ENCODE measurements around the gene CYP27A1.

CYP27A1 gene

DNA sequence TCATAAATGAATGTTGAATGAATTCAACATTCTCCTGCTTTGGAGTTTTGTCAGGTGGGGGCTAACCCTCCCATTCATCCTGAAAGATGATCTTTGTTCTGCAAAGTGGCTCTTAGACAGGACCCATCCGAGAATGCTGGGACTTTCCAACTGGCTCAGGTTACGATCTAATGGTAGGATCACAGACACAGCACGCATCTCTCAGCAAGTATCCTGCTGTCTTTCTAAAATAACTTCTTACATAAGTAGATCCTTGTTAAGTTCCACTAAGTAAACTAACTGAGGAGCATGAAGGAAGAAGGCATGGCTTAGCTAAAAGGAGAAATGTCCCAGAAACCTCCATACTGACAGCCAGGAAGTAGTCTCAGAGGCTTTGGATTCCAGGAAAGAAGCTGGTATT is 23.7 kb downstream of the CYP27A1 start:
- TF ChIP-seq, protein P1, sequence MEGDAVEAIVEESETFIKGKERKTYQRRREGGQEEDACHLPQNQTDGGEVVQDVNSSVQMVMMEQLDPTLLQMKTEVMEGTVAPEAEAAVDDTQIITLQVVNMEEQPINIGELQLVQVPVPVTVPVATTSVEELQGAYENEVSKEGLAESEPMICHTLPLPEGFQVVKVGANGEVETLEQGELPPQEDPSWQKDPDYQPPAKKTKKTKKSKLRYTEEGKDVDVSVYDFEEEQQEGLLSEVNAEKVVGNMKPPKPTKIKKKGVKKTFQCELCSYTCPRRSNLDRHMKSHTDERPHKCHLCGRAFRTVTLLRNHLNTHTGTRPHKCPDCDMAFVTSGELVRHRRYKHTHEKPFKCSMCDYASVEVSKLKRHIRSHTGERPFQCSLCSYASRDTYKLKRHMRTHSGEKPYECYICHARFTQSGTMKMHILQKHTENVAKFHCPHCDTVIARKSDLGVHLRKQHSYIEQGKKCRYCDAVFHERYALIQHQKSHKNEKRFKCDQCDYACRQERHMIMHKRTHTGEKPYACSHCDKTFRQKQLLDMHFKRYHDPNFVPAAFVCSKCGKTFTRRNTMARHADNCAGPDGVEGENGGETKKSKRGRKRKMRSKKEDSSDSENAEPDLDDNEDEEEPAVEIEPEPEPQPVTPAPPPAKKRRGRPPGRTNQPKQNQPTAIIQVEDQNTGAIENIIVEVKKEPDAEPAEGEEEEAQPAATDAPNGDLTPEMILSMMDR (IDR thresholded peaks at IDR 0.05; ENCODE audit: control extremely low read depth, extremely low read depth, low read depth, missing control alignments) = no peak
- ChIA-PET CTCF (no interaction called here), POLR2A (no interaction called here)
- no peak for DNase-seq (ENCODE audit: extremely low spot score)

DNA sequence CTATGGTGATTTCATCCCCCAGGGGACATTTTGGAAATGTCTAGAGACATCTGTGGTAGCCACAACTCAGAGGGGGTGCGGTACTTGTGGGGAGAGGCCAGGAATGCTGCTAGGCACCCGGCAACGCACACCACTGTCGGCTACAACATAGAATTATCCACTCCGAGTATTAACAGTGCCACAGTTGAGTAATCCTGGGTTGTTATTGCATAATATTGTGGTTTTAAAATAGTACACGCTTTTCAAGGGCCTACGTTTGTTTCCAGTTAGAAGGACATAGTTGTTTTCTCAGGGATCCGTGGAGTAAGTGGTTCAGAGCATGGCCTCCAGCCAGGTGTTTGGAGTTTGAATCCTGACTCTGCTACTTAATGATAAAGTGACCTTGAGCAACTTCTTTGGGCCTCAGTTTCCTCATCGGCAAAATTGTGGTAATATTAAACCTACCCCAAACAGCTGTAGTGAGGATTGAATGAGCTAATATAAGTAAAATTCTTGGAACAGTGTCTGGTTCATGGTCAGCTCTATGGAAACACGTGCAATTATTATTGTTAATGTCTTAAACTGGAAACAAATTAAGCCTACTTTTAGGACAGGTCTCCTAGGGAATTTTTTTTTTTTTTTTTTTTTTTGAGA is 24.5 kb downstream of the CYP27A1 start:
- ChIA-PET CTCF (no interaction called here), POLR2A (no interaction called here)
- TF ChIP-seq, protein P1 (IDR thresholded peaks at IDR 0.05; ENCODE audit: control extremely low read depth, extremely low read depth, low read depth, missing control alignments) = no peak
- DNase-seq (ENCODE audit: extremely low spot score) = peak; percentile 22

DNA sequence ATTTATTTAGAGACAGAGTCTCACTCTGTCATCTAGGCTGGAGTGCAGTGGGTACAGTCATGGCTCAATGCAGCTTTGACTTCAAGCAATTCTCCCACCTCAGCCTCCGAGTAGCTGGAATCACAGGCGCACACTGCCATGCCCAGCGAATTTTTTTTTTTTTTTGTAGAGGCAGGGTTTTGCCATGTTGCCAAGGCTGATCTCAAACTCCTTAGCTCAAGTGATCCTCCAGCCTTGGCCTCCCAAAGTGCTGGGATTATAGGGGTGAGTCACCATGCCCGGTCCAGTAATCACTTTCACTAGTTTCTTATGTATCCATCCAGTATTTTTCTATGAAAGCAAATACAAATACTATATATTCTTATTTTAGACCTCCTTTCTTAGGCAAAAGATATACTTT is 25.7 kb downstream of the CYP27A1 start:
- CTCF ChIA-PET = no interaction called here
- DNase-seq (ENCODE audit: extremely low spot score) = no peak
- TF ChIP-seq, protein P1 (IDR thresholded peaks at IDR 0.05; ENCODE audit: control extremely low read depth, extremely low read depth, low read depth, missing control alignments) = no peak
- POLR2A ChIA-PET = no interaction called here

DNA sequence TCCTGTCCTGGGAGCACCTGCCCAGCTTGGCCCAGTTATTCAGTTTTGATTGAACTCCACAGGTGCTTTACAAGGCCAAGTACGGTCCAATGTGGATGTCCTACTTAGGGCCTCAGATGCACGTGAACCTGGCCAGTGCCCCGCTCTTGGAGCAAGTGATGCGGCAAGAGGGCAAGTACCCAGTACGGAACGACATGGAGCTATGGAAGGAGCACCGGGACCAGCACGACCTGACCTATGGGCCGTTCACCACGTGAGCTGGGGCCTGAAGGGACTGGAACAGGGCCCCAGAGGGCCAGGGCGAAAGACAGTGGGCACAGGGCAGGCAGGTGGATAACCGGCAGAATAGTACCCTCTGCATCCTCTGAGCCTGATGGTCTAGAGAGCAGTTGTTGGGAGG is 27.6 kb downstream of the CYP27A1 start:
- no peak for DNase-seq (ENCODE audit: extremely low spot score)
- TF ChIP-seq, protein P1 (IDR thresholded peaks at IDR 0.05; ENCODE audit: control extremely low read depth, extremely low read depth, low read depth, missing control alignments) = no peak
- CTCF ChIA-PET = interaction anchor here (1.0 to 1.4 kb wide), 3 partner anchors 11 to 67 kb away, joined by 3 to 7 read pairs (median 4); no protein-coding TSS in a partner anchor
- POLR2A ChIA-PET = no interaction called here

DNA sequence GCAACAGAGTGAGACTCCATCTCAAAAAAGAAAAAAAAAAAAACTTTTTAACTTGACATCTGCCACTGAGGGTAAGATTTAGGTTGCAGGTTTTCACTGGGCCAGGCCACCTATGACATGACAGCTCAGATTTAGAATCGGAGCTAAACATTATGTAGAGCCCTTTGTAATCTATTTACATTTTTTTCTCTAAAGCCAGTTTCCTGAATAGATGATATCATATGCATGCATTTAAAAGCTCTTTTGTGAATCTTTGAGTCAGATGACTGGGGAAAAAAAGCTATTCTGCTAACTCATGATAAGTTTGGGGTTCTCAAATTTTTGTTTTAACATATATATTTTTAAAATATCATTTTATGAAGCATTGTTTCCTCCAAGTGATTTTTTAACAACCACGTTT is 28.3 kb downstream of the CYP27A1 start:
- ChIA-PET POLR2A (no interaction called here), CTCF (interaction anchor here (1.0 to 1.4 kb wide), 3 partner anchors 9 to 66 kb away, joined by 3 to 7 read pairs (median 3); no protein-coding TSS in a partner anchor)
- no peak for DNase-seq (ENCODE audit: extremely low spot score)
- TF ChIP-seq, protein P1 (IDR thresholded peaks at IDR 0.05; ENCODE audit: control extremely low read depth, extremely low read depth, low read depth, missing control alignments) = no peak

DNA sequence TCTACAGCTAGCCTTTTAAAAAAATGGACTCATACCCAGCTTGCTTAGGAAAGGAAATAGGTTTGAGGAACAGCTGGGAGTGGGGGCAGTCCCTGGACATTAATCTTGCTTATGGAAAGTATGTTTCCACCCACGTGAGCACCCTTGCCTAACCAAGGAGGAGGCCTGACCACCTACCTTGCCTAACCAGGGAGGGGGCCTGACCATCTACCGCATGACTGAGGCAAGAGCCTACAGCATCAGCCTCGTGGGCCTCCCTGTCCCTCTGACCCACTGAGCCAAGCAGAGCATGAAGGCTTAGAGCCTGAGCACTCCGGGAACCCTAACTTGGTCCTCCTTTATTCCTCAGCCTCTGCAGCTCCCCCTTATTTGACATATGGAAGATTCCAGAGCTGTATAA is 29.4 kb downstream of the CYP27A1 start:
- DNase-seq (ENCODE audit: extremely low spot score) = no peak
- TF ChIP-seq, protein P1 (IDR thresholded peaks at IDR 0.05; ENCODE audit: control extremely low read depth, extremely low read depth, low read depth, missing control alignments) = no peak
- POLR2A ChIA-PET = no interaction called here
- CTCF ChIA-PET = interaction anchor here (1.1 kb wide), 1 partner anchor 8 kb away, joined by 3 read pairs; no protein-coding TSS in a partner anchor

Measured in GM10248 (cell line).